HL-60 (cell line): ENCODE measurements around the gene MKKS.
A peak's percentile ranks its signal among the peaks of the same experiment; 100 is the strongest.
"Not testable (repeated sequence)": the region's sequence is repeated elsewhere in the genome, so short reads cannot be mapped to it uniquely, and the experiment has no call there.

Experiments
- DNase-seq, 2 experiments: peaks; one replicate each; pipeline ENCODE4 v3.0.0-alpha.2; 2010 to 2020; ENCODE audit warnings: low read depth in 1 of 2, low spot score in 1 of 2
- H3K27ac ChIP-seq: fragments of 250-450 bp; sonication (Bioruptor Pico); replicated peaks from 2 replicates; pipeline ENCODE4 v1.5.1; 2020; ENCODE audit warnings: mild to moderate bottlenecking, moderate library complexity
- H3K27me3 ChIP-seq: fragments of 250-450 bp; sonication (Bioruptor Pico); 2 replicates; pipeline ENCODE4 v1.5.1; 2021; ENCODE audit warnings: mild to moderate bottlenecking, moderate library complexity; ENCODE audit not compliant: insufficient read depth, poor library complexity, severe bottlenecking
- H3K4me3 ChIP-seq: replicated peaks from 2 replicates; pipeline ENCODE4 v1.5.1; 2011; ENCODE audit warnings: mild to moderate bottlenecking, control low read depth, low read length; ENCODE audit not compliant: insufficient read depth
- GABPA ChIP-seq: IDR thresholded peaks from 2 replicates; pipeline ENCODE4 v1.6.1; 2012; ENCODE audit warnings: low read depth
- POLR2AphosphoS5 ChIP-seq: IDR thresholded peaks from 2 replicates; pipeline ENCODE4 v1.6.1; 2012; ENCODE audit warnings: low read depth
- SPI1 ChIP-seq: IDR thresholded peaks from 2 replicates; pipeline ENCODE4 v1.6.1; 2012; ENCODE audit warnings: low read depth, mild to moderate bottlenecking, borderline replicate concordance
- TF ChIP-seq, protein P1 (sequence below): IDR thresholded peaks from one replicate; pipeline ENCODE4 v1.5.1; 2011; ENCODE audit warnings: low read length, control low read depth, inconsistent platforms; ENCODE audit not compliant: insufficient read depth
- TF ChIP-seq, protein P2 (sequence below): IDR thresholded peaks from 2 replicates; pipeline ENCODE4 v1.6.1; 2012; ENCODE audit warnings: low read depth; ENCODE audit not compliant: insufficient replicate concordance

MKKS gene

GRCh38 chr20:10427060-10427692 is 6.8 kb downstream of the MKKS start:
- no peak overlapping the region for H3K27ac ChIP-seq
- DNase-seq, result peak in 1 of 2 experiments; percentile 18
- TF ChIP-seq, protein P1, sequence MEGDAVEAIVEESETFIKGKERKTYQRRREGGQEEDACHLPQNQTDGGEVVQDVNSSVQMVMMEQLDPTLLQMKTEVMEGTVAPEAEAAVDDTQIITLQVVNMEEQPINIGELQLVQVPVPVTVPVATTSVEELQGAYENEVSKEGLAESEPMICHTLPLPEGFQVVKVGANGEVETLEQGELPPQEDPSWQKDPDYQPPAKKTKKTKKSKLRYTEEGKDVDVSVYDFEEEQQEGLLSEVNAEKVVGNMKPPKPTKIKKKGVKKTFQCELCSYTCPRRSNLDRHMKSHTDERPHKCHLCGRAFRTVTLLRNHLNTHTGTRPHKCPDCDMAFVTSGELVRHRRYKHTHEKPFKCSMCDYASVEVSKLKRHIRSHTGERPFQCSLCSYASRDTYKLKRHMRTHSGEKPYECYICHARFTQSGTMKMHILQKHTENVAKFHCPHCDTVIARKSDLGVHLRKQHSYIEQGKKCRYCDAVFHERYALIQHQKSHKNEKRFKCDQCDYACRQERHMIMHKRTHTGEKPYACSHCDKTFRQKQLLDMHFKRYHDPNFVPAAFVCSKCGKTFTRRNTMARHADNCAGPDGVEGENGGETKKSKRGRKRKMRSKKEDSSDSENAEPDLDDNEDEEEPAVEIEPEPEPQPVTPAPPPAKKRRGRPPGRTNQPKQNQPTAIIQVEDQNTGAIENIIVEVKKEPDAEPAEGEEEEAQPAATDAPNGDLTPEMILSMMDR, result peak; percentile 66
- TF ChIP-seq SPI1, result no peak
- no peaks in the 10 kb centered on the region for H3K27me3 ChIP-seq
- H3K4me3 ChIP-seq, result no peak overlapping the region

DNA sequence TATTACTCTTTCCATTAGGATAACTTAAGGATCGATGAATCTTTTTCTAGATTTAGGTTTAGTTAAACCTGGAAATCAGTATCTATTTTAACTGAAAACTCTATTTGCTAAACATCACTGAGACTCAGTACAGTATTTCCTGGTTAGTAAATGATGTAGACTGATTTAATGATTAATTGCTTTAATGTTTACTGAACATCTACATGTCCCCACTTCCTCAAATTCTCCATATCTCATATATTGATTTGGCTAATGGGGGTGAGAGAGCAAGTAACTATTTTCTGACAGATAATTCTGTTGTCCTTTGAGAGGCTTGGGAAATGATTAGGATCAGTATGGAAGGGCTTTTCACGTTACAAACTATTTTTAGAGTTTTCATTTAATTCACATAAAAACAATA is 10.3 kb downstream of the MKKS start:
- Histone ChIP-seq H3K27ac (no peak overlapping the region), H3K27me3 (no peaks in the 10 kb centered on the region), H3K4me3 (no peak overlapping the region)
- no peak for DNase-seq
- peak; percentile 10; the same call in 1 of the 2 replicates for TF ChIP-seq SPI1
- TF ChIP-seq, protein P1, result no peak
- TF ChIP-seq, protein P2, sequence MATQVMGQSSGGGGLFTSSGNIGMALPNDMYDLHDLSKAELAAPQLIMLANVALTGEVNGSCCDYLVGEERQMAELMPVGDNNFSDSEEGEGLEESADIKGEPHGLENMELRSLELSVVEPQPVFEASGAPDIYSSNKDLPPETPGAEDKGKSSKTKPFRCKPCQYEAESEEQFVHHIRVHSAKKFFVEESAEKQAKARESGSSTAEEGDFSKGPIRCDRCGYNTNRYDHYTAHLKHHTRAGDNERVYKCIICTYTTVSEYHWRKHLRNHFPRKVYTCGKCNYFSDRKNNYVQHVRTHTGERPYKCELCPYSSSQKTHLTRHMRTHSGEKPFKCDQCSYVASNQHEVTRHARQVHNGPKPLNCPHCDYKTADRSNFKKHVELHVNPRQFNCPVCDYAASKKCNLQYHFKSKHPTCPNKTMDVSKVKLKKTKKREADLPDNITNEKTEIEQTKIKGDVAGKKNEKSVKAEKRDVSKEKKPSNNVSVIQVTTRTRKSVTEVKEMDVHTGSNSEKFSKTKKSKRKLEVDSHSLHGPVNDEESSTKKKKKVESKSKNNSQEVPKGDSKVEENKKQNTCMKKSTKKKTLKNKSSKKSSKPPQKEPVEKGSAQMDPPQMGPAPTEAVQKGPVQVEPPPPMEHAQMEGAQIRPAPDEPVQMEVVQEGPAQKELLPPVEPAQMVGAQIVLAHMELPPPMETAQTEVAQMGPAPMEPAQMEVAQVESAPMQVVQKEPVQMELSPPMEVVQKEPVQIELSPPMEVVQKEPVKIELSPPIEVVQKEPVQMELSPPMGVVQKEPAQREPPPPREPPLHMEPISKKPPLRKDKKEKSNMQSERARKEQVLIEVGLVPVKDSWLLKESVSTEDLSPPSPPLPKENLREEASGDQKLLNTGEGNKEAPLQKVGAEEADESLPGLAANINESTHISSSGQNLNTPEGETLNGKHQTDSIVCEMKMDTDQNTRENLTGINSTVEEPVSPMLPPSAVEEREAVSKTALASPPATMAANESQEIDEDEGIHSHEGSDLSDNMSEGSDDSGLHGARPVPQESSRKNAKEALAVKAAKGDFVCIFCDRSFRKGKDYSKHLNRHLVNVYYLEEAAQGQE, result no peak
- TF ChIP-seq POLR2AphosphoS5, result no peak

- H3K27ac ChIP-seq, result no peak overlapping the region
- no peak for TF ChIP-seq POLR2AphosphoS5
- no peak for TF ChIP-seq GABPA
- TF ChIP-seq, protein P1, result no peak
- TF ChIP-seq SPI1, result no peak
- TF ChIP-seq, protein P2, result no peak
- DNase-seq, result no peak
Measured at GRCh38 chr20:10419550-10420133, 14.4 kb downstream of the MKKS start.

DNA sequence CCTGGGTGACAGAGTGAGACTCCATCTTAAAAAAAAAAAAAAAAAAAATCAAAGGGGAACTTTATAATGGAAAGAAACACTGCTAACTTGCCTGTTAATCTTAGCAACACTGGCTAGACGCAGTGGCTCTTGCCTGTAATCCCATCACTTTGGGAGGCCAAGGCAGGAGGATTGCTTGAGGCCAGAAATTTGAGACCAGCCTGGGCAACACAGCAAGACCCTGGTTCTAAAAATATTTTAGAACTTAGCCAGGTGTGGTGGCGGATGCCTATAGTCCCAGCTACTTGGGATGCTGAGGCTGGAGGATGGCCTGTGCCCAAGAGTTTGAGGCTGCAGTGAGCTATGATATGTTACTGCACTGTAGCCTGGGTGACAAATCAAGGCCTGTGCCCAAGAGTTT is 16.8 kb downstream of the MKKS start:
- not testable (repeated sequence) for DNase-seq, H3K27ac ChIP-seq, H3K27me3 ChIP-seq, H3K4me3 ChIP-seq

More at GRCh38 chr20:10419550-10420133, 14.4 kb downstream of the MKKS start:
- Histone ChIP-seq H3K27me3 (no peaks in the 10 kb centered on the region), H3K4me3 (no peak overlapping the region)
